Measurements from ENCODE around the gene PARVA. TPM values are rescaled to one million over a fixed set of nuclear protein-coding genes. Genes with fewer than 3 reads are reported as not detected.

Gene PARVA
- total and polyA plus RNA-seq, 2 of the 4 experiments (the other 2 are of a cell fraction) = 65.2 to 80.2 TPM

GRCh38 chr11:12435264-12435663, 57.9 kb downstream of the PARVA start:
- H3K27ac ChIP-seq (ENCODE audit: insufficient read depth, low read length) = peak overlapping the region; percentile 97

More at GRCh38 chr11:12435264-12435663, 57.9 kb downstream of the PARVA start:
- peaks cover 8% of the 10 kb centered on the region; the same call in 1 of the 2 replicates for H3K36me3 ChIP-seq (ENCODE audit: control insufficient read depth, insufficient read depth, low read length)
- peak overlapping the region; percentile 95 for H4K5ac ChIP-seq (ENCODE audit: low read depth, low read length)
- peak overlapping the region; percentile 84 to 98; a peak in 3 of 4 replicates for H4K8ac ChIP-seq (ENCODE audit: low read depth in 2 of 2, low read length in 2 of 2)
- H2BK5ac ChIP-seq (ENCODE audit: low read depth, low read length, poor library complexity, severe bottlenecking) = peak overlapping the region; percentile 90
- DNase-seq (no peak), ATAC-seq (ENCODE audit: low read depth) (no peak)
- H3K9me3 ChIP-seq (ENCODE audit: control insufficient read depth, insufficient read depth, low read length) = no peaks in the 10 kb centered on the region
- peak overlapping the region; percentile 98 for H4K91ac ChIP-seq (ENCODE audit: insufficient read depth, low read depth, low read length)
- H2BK120ac ChIP-seq (ENCODE audit: low read depth, low read length) = peak overlapping the region; percentile 97
- H2AFZ ChIP-seq (replicated peaks; ENCODE audit: low read length, poor library complexity) = no peak overlapping the region
- BruUV-seq (replicated peaks) = no TSS peak
- H3K4me1 ChIP-seq (ENCODE audit: control insufficient read depth, insufficient read depth, low read length) = peaks cover 37% of the 10 kb centered on the region
- dilution Hi-C loops (cut with HindIII; ENCODE audit: low sequenced_read_pairs, unreplicated experiment) = no loop called here
- H3K18ac ChIP-seq (ENCODE audit: low read depth, low read length) = peak overlapping the region; percentile 97
- in situ Hi-C loops (cut with MboI; ENCODE audit: low sequenced_read_pairs) = no loop called here
- CTCF ChIA-PET = interaction anchor here (0.6 kb wide), 1 partner anchor 955 kb away, joined by 4 read pairs; no protein-coding TSS in a partner anchor
- H4K20me1 ChIP-seq (ENCODE audit: insufficient read depth, low read length) = peaks cover 16% of the 10 kb centered on the region; the same call in 1 of the 2 replicates
- H3K9me1 ChIP-seq (ENCODE audit: insufficient read depth, low read length) = peaks cover 38% of the 10 kb centered on the region
- H2AK5ac ChIP-seq (ENCODE audit: low read depth, low read length) = peak overlapping the region; percentile 38
- TF ChIP-seq CHD1 (IDR thresholded peaks at IDR 0.05; ENCODE audit: low read depth, low read length) (no peak), MAFK (IDR thresholded peaks at IDR 0.05; ENCODE audit: low read depth, low read length) (no peak), MAZ (IDR thresholded peaks at IDR 0.05; ENCODE audit: borderline replicate concordance, low read depth, low read length) (no peak), FOS (IDR thresholded peaks at IDR 0.05; ENCODE audit: low read depth, low read length) (no peak), CTCF (conservative IDR thresholded peaks at IDR 0.05; ENCODE audit: low read depth, low read length) (no peak), ELK1 (IDR thresholded peaks at IDR 0.05; ENCODE audit: borderline replicate concordance, low read depth, low read length) (no peak), NFE2L2 (IDR thresholded peaks at IDR 0.05; ENCODE audit: low read depth, low read length) (no peak), CEBPB (IDR thresholded peaks at IDR 0.05; ENCODE audit: low read depth, low read length) (no peak), RAD21 (IDR thresholded peaks at IDR 0.05; ENCODE audit: low read length) (no peak), MXI1 (IDR thresholded peaks at IDR 0.05; ENCODE audit: borderline replicate concordance, low read depth, low read length) (no peak), BHLHE40 (IDR thresholded peaks at IDR 0.05; ENCODE audit: low read depth, low read length) (no peak), USF2 (IDR thresholded peaks at IDR 0.05; ENCODE audit: low read depth, low read length) (no peak), RCOR1 (IDR thresholded peaks at IDR 0.05; ENCODE audit: insufficient replicate concordance, low read length) (no peak), POLR2A (IDR thresholded peaks at IDR 0.05; ENCODE audit: low read depth, low read length) (no peak), SMC3 (IDR thresholded peaks at IDR 0.05; ENCODE audit: low read depth, low read length) (no peak), RFX5 (IDR thresholded peaks at IDR 0.05; ENCODE audit: low read depth, low read length) (no peak)
- POLR2A ChIA-PET (ENCODE audit: unreplicated experiment) = no interaction called here
- H2BK20ac ChIP-seq (ENCODE audit: low read depth, low read length) = peak overlapping the region; percentile 98
- H3K4me2 ChIP-seq (ENCODE audit: low read depth, low read length) = no peak overlapping the region
- peak overlapping the region; percentile 94 for H2BK15ac ChIP-seq (ENCODE audit: low read depth, low read length)
- peak overlapping the region; percentile 98 for H3K14ac ChIP-seq (replicated peaks; ENCODE audit: low read depth, low read length)
- peak overlapping the region; percentile 12; the same call in 1 of the 2 replicates for H3K56ac ChIP-seq (ENCODE audit: extremely low read depth, insufficient read depth, low read length)
- no peaks in the 10 kb centered on the region for H3K27me3 ChIP-seq (ENCODE audit: control insufficient read depth, insufficient read depth, low read length)
- peak overlapping the region; percentile 99 for H3K23ac ChIP-seq (ENCODE audit: low read depth, low read length)
- peak overlapping the region; percentile 97 for H3K4ac ChIP-seq (ENCODE audit: low read depth, low read length)
- H3K9ac ChIP-seq (ENCODE audit: low read depth, low read length) = no peak overlapping the region
- WGBS, 2 experiments (ENCODE audit: extremely low coverage in 2 of 2, insufficient read length in 1 of 2) = 67% methylated on average over 1 of the region's 3 CpGs; no CpG with 5 or more reads in 1 of the 2 experiments
- intact Hi-C loops (cut with micrococcal nuclease) = no loop called here
- H3K79me1 ChIP-seq (ENCODE audit: low read depth in 1 of 2, low read length in 2 of 2) = peaks cover 63 to 88% of the 10 kb centered on the region in 2 experiments
- no peak overlapping the region for H3K4me3 ChIP-seq (ENCODE audit: insufficient read depth, low read depth, low read length)
- no peak overlapping the region for H2AK9ac ChIP-seq (replicated peaks; ENCODE audit: low read depth, low read length, poor library complexity)
